Activated CD4-positive, alpha-beta T cell treated with anti-CD3 and anti-CD28 coated beads, Interleukin-2, amount 10 ng/mL, durations not matched to agents 7 days and 5 days (primary cell): ENCODE data around the gene TREML2. TPM values are rescaled to one million over a fixed set of nuclear protein-coding genes. Genes with fewer than 3 reads are reported as not detected.
"Not testable (repeated sequence)": the region's sequence is repeated elsewhere in the genome, so short reads cannot be mapped to it uniquely, and the experiment has no call there.

Experiments
- CTCF ChIA-PET: fragments of 350-600 bp; sonication (Branson Sonifier 250); formaldehyde crosslinking; loops from one replicate; lab custom pipeline; 2021; ENCODE audit warnings: antibody characterized with exemption; lab: Charles Lee
- POLR2A ChIA-PET: fragments of 350-600 bp; sonication (Branson Sonifier 250); formaldehyde crosslinking; loops from one replicate; lab custom pipeline; 2021; ENCODE audit warnings: antibody characterized with exemption; lab: Charles Lee
- DNase-seq: peaks from one replicate; pipeline ENCODE4 v3.0.0-alpha.2; 2020
- H3K27ac Mint-ChIP-seq: one replicate; pipeline ENCODE4 v1.8.0; 2021; ENCODE audit warnings: mild to moderate bottlenecking, moderate library complexity, mixed read lengths
- H3K27me3 Mint-ChIP-seq: one replicate; pipeline ENCODE4 v1.8.0; 2021; ENCODE audit warnings: mixed read lengths
- H3K36me3 Mint-ChIP-seq: one replicate; pipeline ENCODE4 v1.8.0; 2021; ENCODE audit warnings: low read depth, mixed read lengths
- H3K4me1 Mint-ChIP-seq: one replicate; pipeline ENCODE4 v1.8.0; 2021; ENCODE audit warnings: mixed read lengths
- H3K4me3 Mint-ChIP-seq: one replicate; pipeline ENCODE4 v1.8.0; 2021; ENCODE audit warnings: mild to moderate bottlenecking, moderate library complexity, mixed read lengths
- H3K9me3 Mint-ChIP-seq: one replicate; pipeline ENCODE4 v1.8.0; 2021; ENCODE audit warnings: mixed read lengths
- total RNA-seq, 2 experiments: library from RNA; stranded (reverse); gene quantifications; one replicate each; pipeline ENCODE4 v1.2.3, GENCODE V29; 2021

Gene TREML2
- total RNA-seq, 2 experiments from 2014 or later = 22.9 to 25.8 TPM

DNA sequence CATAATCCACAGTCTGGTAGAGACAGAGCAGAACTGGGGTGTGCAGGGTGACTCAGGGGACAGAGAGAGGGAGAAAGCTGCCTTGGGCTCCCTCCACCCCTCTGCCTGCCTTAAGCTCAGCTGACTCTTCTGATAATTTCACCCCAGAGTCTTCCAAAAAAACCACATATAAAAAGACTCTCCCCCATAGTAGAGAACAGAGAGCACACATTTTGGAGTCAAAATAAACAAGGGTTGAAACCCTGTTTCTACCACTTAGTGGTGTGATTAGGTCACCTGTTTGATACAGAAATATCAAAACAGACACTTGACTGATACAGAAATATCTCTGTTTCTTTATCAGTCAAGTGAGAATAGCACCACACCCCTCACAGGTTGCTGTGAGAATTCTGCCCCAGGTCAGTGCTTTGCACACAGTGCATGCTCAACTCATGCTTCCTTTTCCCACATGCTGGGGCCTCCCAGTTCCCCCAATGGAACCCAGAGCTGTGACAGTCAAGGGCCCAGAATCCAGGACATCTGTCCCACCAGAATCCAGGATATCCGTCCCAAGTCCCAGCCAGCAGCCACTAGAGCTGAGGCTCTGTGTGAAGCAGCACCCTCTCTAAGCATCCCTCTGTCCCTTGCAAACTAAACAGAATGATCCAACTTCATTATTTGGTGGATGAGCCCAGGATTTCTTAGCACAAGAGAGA lies 1.2 kb downstream of the TREML2 start:
- Mint-ChIP-seq H3K4me3 (peak overlapping the region; percentile 72), H3K9me3 (peaks cover 7% of the 10 kb centered on the region), H3K4me1 (peaks cover 85% of the 10 kb centered on the region), H3K27me3 (no peaks in the 10 kb centered on the region), H3K36me3 (peaks cover 45% of the 10 kb centered on the region), H3K27ac (peak overlapping the region; percentile 95)
- ChIA-PET CTCF (interaction anchor here (1.0 to 1.6 kb wide), 3 partner anchors 9 to 11 kb away, joined by 3 to 7 read pairs (median 4); no protein-coding TSS in a partner anchor), POLR2A (interaction anchor here (1.2 kb wide), 1 partner anchor 10 kb away, joined by 3 read pairs; no protein-coding TSS in a partner anchor)
- DNase-seq = peak; percentile 39

GRCh38 chr6:41197234-41197633 lies 3.7 kb downstream of the TREML2 start:
- H3K27me3 Mint-ChIP-seq = no peaks in the 10 kb centered on the region
- no peak overlapping the region for H3K4me3 Mint-ChIP-seq
- CTCF ChIA-PET = interaction anchor here (0.7 to 1.9 kb wide), 5 partner anchors 14 to 169 kb away, joined by 3 to 7 read pairs (median 3); partner anchors contain the start of gene OARD1
- no peak for DNase-seq
- POLR2A ChIA-PET = no interaction called here
- no peaks in the 10 kb centered on the region for H3K9me3 Mint-ChIP-seq
- peak overlapping the region; percentile 41 for H3K27ac Mint-ChIP-seq
- H3K4me1 Mint-ChIP-seq = peaks cover 77% of the 10 kb centered on the region
- peaks cover 62% of the 10 kb centered on the region for H3K36me3 Mint-ChIP-seq

- ChIA-PET POLR2A (no interaction called here), CTCF (interaction anchor here (0.7 kb wide), 1 partner anchor 13 kb away, joined by 3 read pairs; no protein-coding TSS in a partner anchor)
- no peak for DNase-seq
- peaks cover 13% of the 10 kb centered on the region for H3K9me3 Mint-ChIP-seq
- peak overlapping the region; percentile 9 for H3K27ac Mint-ChIP-seq
- H3K4me1 Mint-ChIP-seq = peaks cover 60% of the 10 kb centered on the region
- H3K4me3 Mint-ChIP-seq = no peak overlapping the region
- no peaks in the 10 kb centered on the region for H3K27me3 Mint-ChIP-seq
- peaks cover 77% of the 10 kb centered on the region for H3K36me3 Mint-ChIP-seq
Measured at GRCh38 chr6:41194386-41194785, 6.6 kb downstream of the TREML2 start.

GRCh38 chr6:41193884-41194283 lies 7.1 kb downstream of the TREML2 start:
- peaks cover 77% of the 10 kb centered on the region for H3K36me3 Mint-ChIP-seq

DNA sequence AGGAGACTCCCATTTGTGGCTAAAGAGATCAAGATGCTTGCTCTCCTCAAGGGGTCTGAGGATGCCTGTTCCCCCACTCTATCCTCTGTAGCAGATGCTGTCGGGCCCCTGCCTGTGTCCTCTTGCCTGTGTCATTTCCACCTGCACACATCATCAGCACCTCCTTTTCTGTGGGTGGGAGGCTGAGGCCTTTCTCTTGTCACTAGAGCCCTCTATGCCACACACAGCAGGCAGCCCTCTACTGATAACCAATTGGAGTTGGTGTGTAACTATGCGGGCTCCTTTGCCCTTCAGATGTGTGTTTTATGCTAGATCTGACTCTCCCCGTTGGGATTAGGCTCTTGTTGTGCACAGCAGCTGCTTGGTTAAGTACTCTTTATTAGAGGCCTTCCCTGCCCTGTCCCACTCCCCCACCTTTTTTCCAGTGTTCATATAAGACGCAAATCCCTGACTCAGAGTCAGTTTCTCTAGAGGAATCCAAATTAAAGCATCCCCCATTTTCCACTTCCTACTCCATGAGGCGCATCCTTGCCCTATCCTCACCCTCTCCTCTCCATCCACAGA lies 7.7 kb downstream of the TREML2 start:
- Mint-ChIP-seq H3K27me3 (no peaks in the 10 kb centered on the region), H3K4me1 (peaks cover 60% of the 10 kb centered on the region), H3K36me3 (peaks cover 72% of the 10 kb centered on the region), H3K4me3 (no peak overlapping the region), H3K9me3 (peaks cover 16% of the 10 kb centered on the region), H3K27ac (peak overlapping the region; percentile 16)
- CTCF ChIA-PET = no interaction called here
- POLR2A ChIA-PET = no interaction called here
- no peak for DNase-seq

More at GRCh38 chr6:41193884-41194283, 7.1 kb downstream of the TREML2 start:
- POLR2A ChIA-PET = no interaction called here
- no peak overlapping the region for H3K27ac Mint-ChIP-seq
- no peak for DNase-seq
- no peaks in the 10 kb centered on the region for H3K27me3 Mint-ChIP-seq
- peaks cover 16% of the 10 kb centered on the region for H3K9me3 Mint-ChIP-seq
- H3K4me1 Mint-ChIP-seq = peaks cover 59% of the 10 kb centered on the region
- no peak overlapping the region for H3K4me3 Mint-ChIP-seq
- CTCF ChIA-PET = no interaction called here

- no peak for DNase-seq
- H3K36me3 Mint-ChIP-seq = peaks cover 57% of the 10 kb centered on the region
- H3K27ac Mint-ChIP-seq = no peak overlapping the region
- ChIA-PET POLR2A (no interaction called here), CTCF (interaction anchor here (1.0 to 2.2 kb wide), 5 partner anchors 9 to 88 kb away, joined by 3 to 9 read pairs (median 5); partner anchors contain the start of gene TREML2)
- peaks cover 57% of the 10 kb centered on the region for H3K4me1 Mint-ChIP-seq
- peaks cover 16% of the 10 kb centered on the region for H3K9me3 Mint-ChIP-seq
- H3K4me3 Mint-ChIP-seq = no peak overlapping the region
- no peaks in the 10 kb centered on the region for H3K27me3 Mint-ChIP-seq
Measured at GRCh38 chr6:41191569-41191968, 9.4 kb downstream of the TREML2 start.

DNA sequence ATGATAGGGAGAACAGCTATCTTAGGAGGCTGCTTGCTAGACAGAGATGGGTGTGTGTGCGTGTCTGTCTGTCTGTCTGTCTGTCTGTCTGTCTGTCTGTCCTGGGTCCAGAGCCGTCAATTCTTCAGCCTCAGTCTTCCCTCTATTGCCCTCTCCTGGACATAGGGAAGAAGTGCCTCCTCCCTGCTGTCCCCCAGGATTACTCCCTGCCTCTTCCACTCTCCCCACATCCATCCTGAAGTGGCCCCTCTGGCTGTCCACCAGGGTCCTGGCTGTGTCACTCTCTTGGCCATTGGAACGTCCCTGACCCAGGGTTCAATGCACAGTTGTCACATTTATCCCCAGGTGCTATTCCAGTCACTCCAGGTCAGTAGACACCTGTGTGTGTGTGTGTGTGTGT lies 10.2 kb downstream of the TREML2 start:
- POLR2A ChIA-PET = no interaction called here
- peaks cover 58% of the 10 kb centered on the region for H3K4me1 Mint-ChIP-seq
- CTCF ChIA-PET = interaction anchor here (1.3 to 2.2 kb wide), 3 partner anchors 8 to 10 kb away, joined by 3 to 9 read pairs (median 7); partner anchors contain the start of gene TREML2
- H3K36me3 Mint-ChIP-seq = peaks cover 51% of the 10 kb centered on the region
- H3K27me3 Mint-ChIP-seq = no peaks in the 10 kb centered on the region
- H3K9me3 Mint-ChIP-seq = peaks cover 16% of the 10 kb centered on the region
- H3K4me3 Mint-ChIP-seq = no peak overlapping the region
- DNase-seq = no peak
- no peak overlapping the region for H3K27ac Mint-ChIP-seq

- ChIA-PET POLR2A (interaction anchor here (1.4 kb wide), 1 partner anchor 10 kb away, joined by 3 read pairs; no protein-coding TSS in a partner anchor), CTCF (interaction anchor here (1.3 to 1.6 kb wide), 2 partner anchors 9 to 10 kb away, joined by 3 to 7 read pairs; partner anchors contain the start of gene TREML2)
- Mint-ChIP-seq H3K27me3 (no peaks in the 10 kb centered on the region), H3K36me3 (peaks cover 42% of the 10 kb centered on the region), H3K27ac (peak overlapping the region; percentile 38), H3K9me3 (peaks cover 16% of the 10 kb centered on the region), H3K4me1 (peaks cover 58% of the 10 kb centered on the region), H3K4me3 (no peak overlapping the region)
- DNase-seq = no peak
Measured at GRCh38 chr6:41189967-41190366, 11.0 kb downstream of the TREML2 start.

GRCh38 chr6:41189046-41189445 lies 11.9 kb downstream of the TREML2 start:
- DNase-seq, H3K27me3 Mint-ChIP-seq, H3K4me3 Mint-ChIP-seq, H3K27ac Mint-ChIP-seq: not testable (repeated sequence)
- Mint-ChIP-seq H3K4me1 (peaks cover 49% of the 10 kb centered on the region), H3K9me3 (peaks cover 16% of the 10 kb centered on the region), H3K36me3 (peaks cover 35% of the 10 kb centered on the region)
- POLR2A ChIA-PET = interaction anchor here (1.4 kb wide), 1 partner anchor 11 kb away, joined by 3 read pairs; no protein-coding TSS in a partner anchor
- CTCF ChIA-PET = interaction anchor here (1.0 to 1.2 kb wide), 2 partner anchors 11 to 16 kb away, joined by 3 to 4 read pairs; no protein-coding TSS in a partner anchor

DNA sequence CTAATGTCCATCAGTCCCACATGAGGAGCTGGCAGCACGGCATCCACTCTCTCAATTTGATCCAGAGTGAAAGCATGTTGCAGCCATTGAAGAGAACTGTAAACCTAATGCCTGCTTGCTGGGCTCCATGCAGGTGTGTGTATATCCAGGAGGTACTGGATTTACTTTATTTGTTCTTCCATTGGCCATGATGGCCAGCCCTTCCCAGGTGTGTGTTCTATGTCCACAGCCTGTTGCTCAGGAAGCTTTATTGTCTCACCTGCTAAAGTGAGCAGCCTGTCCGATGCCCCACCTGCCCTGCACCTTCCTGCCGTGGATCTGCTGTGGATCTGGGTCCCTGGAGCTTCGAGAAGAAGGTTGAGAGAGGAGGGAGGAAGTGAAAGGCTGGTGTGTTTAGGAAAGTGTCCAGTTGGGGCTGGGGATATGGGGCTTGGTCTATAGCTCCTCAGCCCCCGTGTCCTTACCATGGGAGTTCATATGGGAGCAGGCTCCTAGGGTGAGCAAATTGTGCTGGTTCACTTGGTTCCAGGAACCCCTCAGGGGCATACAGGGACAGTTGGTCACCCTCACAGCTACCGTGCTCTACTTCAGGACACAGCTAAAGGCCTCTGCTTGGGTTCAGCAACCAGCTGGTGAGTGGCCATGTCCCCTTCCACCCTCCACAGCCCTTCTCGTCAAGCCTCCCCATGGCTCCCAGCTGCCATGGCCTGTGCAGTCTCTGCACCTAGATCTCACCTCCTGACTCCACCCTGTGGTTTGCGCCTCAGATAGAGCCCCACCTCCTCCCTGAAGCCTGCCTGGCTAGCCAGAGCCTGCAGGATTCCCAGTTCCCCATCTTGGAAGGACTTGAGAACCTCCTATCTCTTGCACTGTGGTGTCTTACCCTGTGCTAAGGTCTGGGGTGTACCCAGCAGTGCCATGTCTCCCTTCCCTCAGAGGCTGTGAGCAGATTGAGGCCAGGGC lies 12.7 kb downstream of the TREML2 start:
- POLR2A ChIA-PET = interaction anchor here (1.4 kb wide), 1 partner anchor 12 kb away, joined by 3 read pairs; no protein-coding TSS in a partner anchor
- peaks cover 49% of the 10 kb centered on the region for H3K4me1 Mint-ChIP-seq
- H3K36me3 Mint-ChIP-seq = peaks cover 30% of the 10 kb centered on the region
- H3K27ac Mint-ChIP-seq = peak overlapping the region; percentile 63
- CTCF ChIA-PET = interaction anchor here (0.9 to 1.2 kb wide), 5 partner anchors 8 to 87 kb away, joined by 3 to 4 read pairs (median 3); no protein-coding TSS in a partner anchor
- no peak for DNase-seq
- H3K4me3 Mint-ChIP-seq = no peak overlapping the region
- H3K9me3 Mint-ChIP-seq = peaks cover 16% of the 10 kb centered on the region
- no peaks in the 10 kb centered on the region for H3K27me3 Mint-ChIP-seq

GRCh38 chr6:41186031-41186562 lies 14.9 kb downstream of the TREML2 start:
- Mint-ChIP-seq H3K4me1 (peaks cover 56% of the 10 kb centered on the region), H3K36me3 (peaks cover 17% of the 10 kb centered on the region), H3K9me3 (peaks cover 16% of the 10 kb centered on the region), H3K27me3 (no peaks in the 10 kb centered on the region), H3K27ac (peak overlapping the region; percentile 79), H3K4me3 (no peak overlapping the region)
- ChIA-PET POLR2A (no interaction called here), CTCF (interaction anchor here (1.2 kb wide), 1 partner anchor 15 kb away, joined by 4 read pairs; no protein-coding TSS in a partner anchor)
- DNase-seq = no peak
